Measurements from ENCODE around the gene FHL2.
A peak's percentile ranks its signal among the peaks of the same experiment; 100 is the strongest.

FHL2 gene

DNA sequence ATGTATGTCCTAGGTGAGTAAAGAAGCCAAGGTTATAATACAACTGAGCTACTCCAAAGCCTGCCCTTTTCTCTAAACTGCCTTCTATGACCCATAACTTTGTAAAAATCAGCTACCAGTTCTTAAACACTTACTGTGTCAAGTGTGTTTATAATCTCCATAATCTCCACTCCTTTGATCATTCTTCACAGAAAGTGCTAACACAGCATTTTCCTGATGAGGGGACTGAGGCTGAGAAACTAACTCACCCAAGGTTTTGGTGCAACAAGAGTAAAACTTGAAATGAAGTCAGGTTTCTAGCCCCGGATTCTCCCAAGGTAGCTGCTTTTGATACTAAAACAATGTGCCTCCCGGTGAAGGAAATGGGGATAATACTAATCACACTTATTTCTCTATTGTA is 63.4 kb downstream of the FHL2 start:
- H3K27ac ChIP-seq (ENCODE audit: low read depth, low read length) = no peak overlapping the region
- H3K79me2 ChIP-seq (ENCODE audit: control insufficient read depth, low read length) = peaks cover 53% of the 10 kb centered on the region
- peaks cover 29% of the 10 kb centered on the region for H3K36me3 ChIP-seq (ENCODE audit: control insufficient read depth, low read length)
- H3K9me2 ChIP-seq (replicated peaks; ENCODE audit: control insufficient read depth, low read length) = no peaks in the 10 kb centered on the region
- no peaks in the 10 kb centered on the region for H3K27me3 ChIP-seq (ENCODE audit: control insufficient read depth, low read length)
- H3F3A ChIP-seq (ENCODE audit: control insufficient read depth, insufficient read depth) = peaks cover 10% of the 10 kb centered on the region
- H3K4me3 ChIP-seq (ENCODE audit: low read length) = no peak overlapping the region
- H3K9me3 ChIP-seq (ENCODE audit: control insufficient read depth, insufficient read depth, low read length) = no peaks in the 10 kb centered on the region
- H3K4me2 ChIP-seq (ENCODE audit: low read length) = no peak overlapping the region
- peaks cover 25% of the 10 kb centered on the region for H3K4me1 ChIP-seq (ENCODE audit: control insufficient read depth, low read length)
- TF ChIP-seq, protein P1, sequence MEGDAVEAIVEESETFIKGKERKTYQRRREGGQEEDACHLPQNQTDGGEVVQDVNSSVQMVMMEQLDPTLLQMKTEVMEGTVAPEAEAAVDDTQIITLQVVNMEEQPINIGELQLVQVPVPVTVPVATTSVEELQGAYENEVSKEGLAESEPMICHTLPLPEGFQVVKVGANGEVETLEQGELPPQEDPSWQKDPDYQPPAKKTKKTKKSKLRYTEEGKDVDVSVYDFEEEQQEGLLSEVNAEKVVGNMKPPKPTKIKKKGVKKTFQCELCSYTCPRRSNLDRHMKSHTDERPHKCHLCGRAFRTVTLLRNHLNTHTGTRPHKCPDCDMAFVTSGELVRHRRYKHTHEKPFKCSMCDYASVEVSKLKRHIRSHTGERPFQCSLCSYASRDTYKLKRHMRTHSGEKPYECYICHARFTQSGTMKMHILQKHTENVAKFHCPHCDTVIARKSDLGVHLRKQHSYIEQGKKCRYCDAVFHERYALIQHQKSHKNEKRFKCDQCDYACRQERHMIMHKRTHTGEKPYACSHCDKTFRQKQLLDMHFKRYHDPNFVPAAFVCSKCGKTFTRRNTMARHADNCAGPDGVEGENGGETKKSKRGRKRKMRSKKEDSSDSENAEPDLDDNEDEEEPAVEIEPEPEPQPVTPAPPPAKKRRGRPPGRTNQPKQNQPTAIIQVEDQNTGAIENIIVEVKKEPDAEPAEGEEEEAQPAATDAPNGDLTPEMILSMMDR (IDR thresholded peaks at IDR 0.05; ENCODE audit: low read depth, low read length, poor library complexity, severe bottlenecking) = no peak
- no peak for TF ChIP-seq EZH2phosphoT487 (IDR thresholded peaks at IDR 0.05; ENCODE audit: borderline replicate concordance, low read length)
- H4K20me1 ChIP-seq (ENCODE audit: control insufficient read depth, insufficient read depth, low read depth, low read length) = no peaks in the 10 kb centered on the region; the same call in 1 of the 2 replicates

DNA sequence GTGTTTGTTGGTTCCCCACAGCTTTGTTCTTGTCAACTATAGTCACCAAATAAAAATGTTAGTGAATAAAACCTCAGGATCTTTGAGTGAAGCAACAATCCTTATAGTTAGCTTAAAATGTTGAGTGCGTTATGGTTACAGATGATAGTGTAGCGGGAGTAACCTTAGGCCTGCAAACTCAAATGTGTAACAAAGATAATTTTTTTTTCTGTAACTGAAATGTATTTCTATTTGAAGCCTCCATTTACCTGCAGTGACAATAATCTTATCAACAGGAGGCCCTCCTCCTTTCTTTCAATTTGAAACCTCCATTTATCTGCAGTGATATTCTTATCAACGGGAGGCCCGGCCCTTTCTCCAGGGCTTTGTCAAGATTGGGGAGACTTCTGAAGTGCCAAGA is 64.6 kb downstream of the FHL2 start:
- no peaks in the 10 kb centered on the region for H3K27me3 ChIP-seq (ENCODE audit: control insufficient read depth, low read length)
- H3F3A ChIP-seq (ENCODE audit: control insufficient read depth, insufficient read depth) = peaks cover 10% of the 10 kb centered on the region
- peaks cover 31% of the 10 kb centered on the region for H3K4me1 ChIP-seq (ENCODE audit: control insufficient read depth, low read length)
- TF ChIP-seq, protein P1 (IDR thresholded peaks at IDR 0.05; ENCODE audit: low read depth, low read length, poor library complexity, severe bottlenecking) = no peak
- no peak for TF ChIP-seq EZH2phosphoT487 (IDR thresholded peaks at IDR 0.05; ENCODE audit: borderline replicate concordance, low read length)
- no peaks in the 10 kb centered on the region for H3K9me3 ChIP-seq (ENCODE audit: control insufficient read depth, insufficient read depth, low read length)
- H3K4me3 ChIP-seq (ENCODE audit: low read length) = no peak overlapping the region
- H3K9me2 ChIP-seq (replicated peaks; ENCODE audit: control insufficient read depth, low read length) = no peaks in the 10 kb centered on the region
- no peak overlapping the region for H3K4me2 ChIP-seq (ENCODE audit: low read length)
- H3K36me3 ChIP-seq (ENCODE audit: control insufficient read depth, low read length) = peaks cover 18% of the 10 kb centered on the region
- H4K20me1 ChIP-seq (ENCODE audit: control insufficient read depth, insufficient read depth, low read depth, low read length) = no peaks in the 10 kb centered on the region; the same call in 1 of the 2 replicates
- H3K79me2 ChIP-seq (ENCODE audit: control insufficient read depth, low read length) = peaks cover 49% of the 10 kb centered on the region
- H3K27ac ChIP-seq (ENCODE audit: low read depth, low read length) = no peak overlapping the region

DNA sequence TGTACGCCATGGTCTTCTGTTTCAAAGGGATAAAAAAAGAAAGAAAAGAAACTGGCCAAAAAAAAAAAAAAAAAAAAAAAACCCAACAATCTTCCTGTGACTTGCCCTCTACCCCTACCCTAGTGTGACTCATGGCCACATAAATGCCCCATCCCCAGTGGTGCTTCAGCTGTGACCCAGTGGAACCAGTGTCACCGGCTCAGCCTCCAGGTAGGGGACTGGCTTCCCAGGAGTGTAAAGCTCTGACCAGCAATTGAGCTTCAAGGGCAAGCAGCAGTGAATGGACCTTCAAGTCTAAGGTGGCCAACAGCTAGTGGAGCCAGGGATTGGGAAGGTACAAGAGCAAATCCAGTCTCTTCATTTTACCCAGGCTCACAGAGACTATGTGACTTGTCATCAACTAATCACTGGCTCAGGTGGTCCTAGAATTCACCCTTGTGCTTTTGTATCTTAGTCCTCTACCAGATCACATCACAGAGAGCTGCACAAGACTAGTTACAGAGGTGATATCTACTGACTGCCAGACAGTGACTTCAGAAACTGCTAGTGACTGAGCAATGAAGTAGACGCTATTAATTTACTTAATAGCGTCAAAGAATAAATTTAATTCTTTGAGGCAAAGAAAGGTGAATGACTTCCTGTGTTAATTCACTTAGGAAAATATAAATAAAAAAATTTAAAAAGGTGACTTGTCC is 68.0 kb downstream of the FHL2 start:
- TF ChIP-seq, protein P1 (IDR thresholded peaks at IDR 0.05; ENCODE audit: low read depth, low read length, poor library complexity, severe bottlenecking) = no peak
- no peak for TF ChIP-seq EZH2phosphoT487 (IDR thresholded peaks at IDR 0.05; ENCODE audit: borderline replicate concordance, low read length)
- H3K9me3 ChIP-seq (ENCODE audit: control insufficient read depth, insufficient read depth, low read length) = no peaks in the 10 kb centered on the region
- peaks cover 31% of the 10 kb centered on the region for H3K4me1 ChIP-seq (ENCODE audit: control insufficient read depth, low read length)
- no peaks in the 10 kb centered on the region for H3K9me2 ChIP-seq (replicated peaks; ENCODE audit: control insufficient read depth, low read length)
- peaks cover 10% of the 10 kb centered on the region for H3F3A ChIP-seq (ENCODE audit: control insufficient read depth, insufficient read depth)
- H4K20me1 ChIP-seq (ENCODE audit: control insufficient read depth, insufficient read depth, low read depth, low read length) = peaks cover 4% of the 10 kb centered on the region; the same call in 1 of the 2 replicates
- peaks cover 50% of the 10 kb centered on the region for H3K79me2 ChIP-seq (ENCODE audit: control insufficient read depth, low read length)
- H3K27me3 ChIP-seq (ENCODE audit: control insufficient read depth, low read length) = no peaks in the 10 kb centered on the region
- H3K27ac ChIP-seq (ENCODE audit: low read depth, low read length) = no peak overlapping the region
- peaks cover 38% of the 10 kb centered on the region for H3K36me3 ChIP-seq (ENCODE audit: control insufficient read depth, low read length)
- peak overlapping the region; percentile 81 for H3K4me3 ChIP-seq (ENCODE audit: low read length)
- peak overlapping the region; percentile 95 for H3K4me2 ChIP-seq (ENCODE audit: low read length)

Data from DOHH2 (cell line).